GM19239 (cell line): ENCODE results near the gene NEURL4.
"Not testable (repeated sequence)": the region's sequence is repeated elsewhere in the genome, so short reads cannot be mapped to it uniquely, and the experiment has no call there.

ENCODE experiments used
- DNase-seq: peaks from one replicate; pipeline ENCODE4 v3.0.0; 2011; ENCODE audit warnings: low spot score; ENCODE audit not compliant: insufficient read length
- FAIRE-seq: peaks from 2 replicates; lab custom pipeline; 2011; peaks lifted over from hg19 to GRCh38; lab: Jason Lieb, UNC

Gene NEURL4

GRCh38 chr17:7348478-7349242 lies 19.5 kb upstream of the NEURL4 start:
- DNase-seq = no peak
- no peak for FAIRE-seq

DNA sequence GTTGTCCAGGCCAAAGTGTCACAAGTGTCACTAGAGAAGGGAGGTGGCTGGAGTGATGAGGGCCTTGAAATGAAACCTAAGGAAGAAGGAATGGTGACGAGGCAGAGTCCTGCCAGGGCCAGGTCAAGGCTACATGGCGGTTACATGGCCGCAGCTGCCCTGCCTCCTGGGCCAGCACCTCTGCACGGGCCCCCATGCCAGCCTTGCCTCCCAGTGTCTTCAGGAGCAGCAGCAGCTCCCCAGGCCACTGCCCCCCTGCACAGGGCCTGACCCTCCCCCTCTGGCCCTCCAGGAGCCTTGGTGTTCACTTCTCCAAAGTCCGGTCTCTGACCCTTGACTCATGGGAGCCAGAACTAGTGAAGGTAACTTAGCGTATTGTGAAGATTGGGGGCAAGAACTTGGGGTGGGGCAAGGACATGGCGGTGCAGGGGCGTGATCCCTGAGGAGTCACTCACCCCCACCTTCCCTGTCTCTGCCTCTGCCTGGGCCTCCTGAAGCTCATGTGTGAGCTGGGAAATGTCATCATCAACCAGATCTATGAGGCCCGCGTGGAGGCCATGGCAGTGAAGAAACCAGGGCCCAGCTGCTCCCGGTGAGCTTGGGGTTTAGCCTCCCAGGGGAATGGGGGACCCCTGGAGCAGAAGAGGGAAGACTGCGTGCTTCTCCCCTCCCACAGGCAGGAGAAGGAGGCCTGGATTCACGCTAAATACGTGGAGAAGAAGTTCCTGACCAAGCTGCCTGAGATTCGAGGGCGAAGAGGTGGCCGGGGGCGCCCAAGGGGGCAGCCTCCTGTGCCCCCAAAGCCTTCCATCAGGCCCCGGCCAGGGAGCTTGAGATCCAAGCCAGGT lies 18.7 kb upstream of the NEURL4 start:
- no peak for FAIRE-seq
- no peak for DNase-seq

- FAIRE-seq (no peak), DNase-seq (no peak)
Observed at GRCh38 chr17:7346761-7347614, 17.9 kb upstream of the NEURL4 start.

DNA sequence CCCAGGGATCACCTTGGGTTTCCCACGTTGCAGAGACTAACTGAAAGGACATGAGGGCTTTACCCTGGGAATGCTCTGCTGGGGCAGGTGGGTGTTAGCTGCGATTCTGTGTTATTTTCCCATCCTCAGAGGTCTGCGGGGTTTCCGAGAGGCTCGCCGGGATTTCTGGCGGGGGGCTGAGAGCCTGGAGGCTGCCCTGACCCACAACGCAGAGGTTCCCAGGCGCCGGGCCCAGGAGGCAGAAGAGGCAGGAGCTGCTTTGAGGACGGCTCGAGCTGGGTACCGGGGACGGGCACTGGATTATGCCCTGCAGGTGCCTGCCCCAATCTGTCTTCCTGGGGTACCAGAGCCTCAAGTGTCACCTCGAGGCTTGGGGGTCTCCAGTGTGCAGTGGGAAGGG lies 14.1 kb upstream of the NEURL4 start:
- FAIRE-seq (no peak), DNase-seq (no peak)

GRCh38 chr17:7341842-7342241 lies 12.7 kb upstream of the NEURL4 start:
- DNase-seq (no peak), FAIRE-seq (no peak)

DNA sequence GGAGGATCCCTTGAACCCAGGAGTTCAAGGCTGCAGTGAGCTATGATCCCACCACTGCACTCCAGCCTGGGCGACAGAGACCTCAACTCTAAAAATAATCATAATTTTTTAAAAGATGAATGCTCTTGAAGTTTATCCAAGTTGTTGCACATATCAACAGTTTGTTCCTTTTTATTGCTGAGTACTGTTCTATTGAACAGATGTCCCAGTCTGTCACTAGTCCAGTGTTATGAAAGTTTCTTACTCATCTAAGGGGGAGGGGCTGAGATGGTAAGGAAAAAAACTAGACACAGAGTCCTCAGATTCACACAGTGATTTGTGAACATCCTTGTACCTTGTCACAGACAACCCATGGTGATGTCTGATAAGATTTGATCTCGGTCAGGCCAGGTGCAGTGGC lies 11.0 kb upstream of the NEURL4 start:
- FAIRE-seq = no peak
- no peak for DNase-seq

DNA sequence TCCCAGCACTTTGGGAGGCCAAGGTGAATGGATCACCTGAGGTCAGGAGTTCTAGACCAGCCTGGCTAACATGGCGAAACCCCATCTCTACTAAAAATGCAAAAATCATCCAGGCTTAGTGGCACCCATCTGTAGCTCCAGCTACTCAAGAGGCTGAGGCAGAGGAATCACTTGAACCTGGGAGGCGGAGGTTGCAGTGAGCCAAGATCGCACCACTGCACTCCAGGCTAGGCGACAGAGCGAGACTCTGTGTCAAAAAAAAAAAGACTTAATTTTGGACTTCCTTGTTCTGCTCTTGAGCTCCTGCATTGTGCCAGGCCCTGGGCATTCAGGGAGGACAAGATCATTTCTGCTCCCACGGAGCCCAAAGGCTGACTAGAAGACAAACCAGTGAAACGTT lies 8.5 kb upstream of the NEURL4 start:
- FAIRE-seq, DNase-seq: not testable (repeated sequence)

DNA sequence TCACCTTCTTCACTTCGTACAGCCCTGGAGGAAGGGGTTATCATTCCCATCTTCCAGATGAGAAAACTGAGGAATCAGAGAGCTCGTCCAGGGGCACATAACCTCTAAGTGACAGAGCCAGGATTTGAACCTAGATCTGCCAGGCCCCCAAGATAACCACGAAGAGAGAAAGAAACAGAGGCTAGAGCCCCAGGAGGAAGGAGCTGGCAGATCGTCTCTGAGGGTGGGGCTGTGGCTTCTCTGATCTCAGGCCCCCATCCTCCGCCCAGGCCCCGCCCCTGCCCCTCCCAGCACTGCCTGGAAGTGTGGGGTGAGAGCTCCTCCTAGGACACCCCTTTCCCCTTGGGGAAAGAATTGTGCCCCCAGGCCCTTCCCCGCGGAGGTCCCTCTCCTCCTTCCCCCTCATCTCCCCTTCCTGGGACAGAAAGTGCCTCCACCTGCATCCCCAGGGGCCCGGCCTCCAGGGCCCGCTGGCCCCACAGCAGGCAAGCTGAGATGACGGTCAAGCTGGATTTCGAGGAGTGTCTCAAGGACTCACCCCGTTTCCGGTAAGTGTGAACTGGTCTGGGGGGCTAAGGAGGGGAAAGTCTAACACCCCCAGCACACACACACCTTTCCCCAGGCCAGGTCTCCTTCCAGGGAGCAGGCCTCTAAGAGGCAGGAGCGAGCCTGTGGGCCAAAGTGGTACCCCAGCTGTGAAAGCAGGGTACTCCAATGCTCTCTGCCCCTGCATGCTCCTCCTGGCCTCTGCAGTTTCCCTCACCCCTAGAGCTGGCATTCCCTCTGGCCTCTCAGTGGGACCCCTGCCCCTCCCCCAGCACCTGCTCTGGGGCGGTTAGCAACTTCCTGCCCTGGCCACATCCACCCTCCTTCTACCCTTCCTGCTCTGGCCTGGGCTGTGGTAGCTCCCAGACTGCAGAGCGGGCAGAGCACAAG lies 7.4 kb upstream of the NEURL4 start, which contains the start of gene ACAP1:
ACAP1 (plus strand) TSS at position 290 of the 936 bp plus-strand sequence; CDS start at position 496, 206 bp downstream.
- DNase-seq = peak; percentile 65
- peak; percentile 97 for FAIRE-seq

- not testable (repeated sequence) for FAIRE-seq, DNase-seq
Observed at GRCh38 chr17:7335765-7336164, 6.6 kb upstream of the NEURL4 start.

GRCh38 chr17:7334938-7335538 lies 5.9 kb upstream of the NEURL4 start:
- FAIRE-seq (no peak), DNase-seq (no peak)

DNA sequence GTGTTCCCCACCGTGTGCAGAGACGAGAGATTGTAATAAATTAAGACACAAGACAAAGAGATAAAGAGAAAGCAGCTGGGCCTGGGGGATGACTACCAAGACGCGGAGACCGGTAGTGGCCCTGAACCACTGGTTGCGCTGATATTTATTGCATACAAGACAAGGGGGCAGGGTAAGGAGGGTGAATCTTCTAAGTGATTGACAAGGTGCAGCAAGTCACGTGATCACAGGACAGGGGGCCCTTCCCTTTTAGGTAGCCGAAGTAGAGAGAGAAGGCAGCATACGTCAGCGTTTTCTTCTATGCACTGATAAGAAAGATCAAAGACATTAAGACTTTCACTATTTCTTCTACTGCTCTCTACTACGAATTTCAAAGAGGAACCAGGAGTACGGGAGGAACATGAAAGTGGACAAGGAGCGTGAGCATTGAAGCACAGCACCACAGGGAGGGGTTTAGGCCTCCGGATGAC lies 3.5 kb upstream of the NEURL4 start:
- DNase-seq = not testable (repeated sequence)
- FAIRE-seq = peak; percentile 66

DNA sequence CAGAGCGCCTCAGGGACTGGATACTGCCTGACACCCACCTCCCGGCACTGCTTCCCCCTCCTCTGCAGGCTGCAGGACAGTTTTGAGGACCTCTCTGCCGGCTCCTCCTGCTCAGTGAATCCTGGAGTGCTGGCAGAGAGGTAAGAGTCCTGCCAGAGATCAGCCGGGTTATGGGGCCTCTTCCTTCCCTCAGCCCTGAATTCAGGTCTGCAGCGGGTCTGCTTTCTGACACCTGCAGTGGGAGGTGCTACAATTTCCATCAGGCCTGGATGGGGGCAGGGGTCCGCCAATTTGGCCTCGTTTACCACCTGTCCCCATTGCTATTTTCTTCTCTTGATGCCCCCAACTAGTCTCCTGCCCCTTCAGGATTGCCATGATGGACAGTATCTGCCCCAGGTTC lies 3.0 kb upstream of the NEURL4 start:
- DNase-seq (no peak), FAIRE-seq (no peak)

DNA sequence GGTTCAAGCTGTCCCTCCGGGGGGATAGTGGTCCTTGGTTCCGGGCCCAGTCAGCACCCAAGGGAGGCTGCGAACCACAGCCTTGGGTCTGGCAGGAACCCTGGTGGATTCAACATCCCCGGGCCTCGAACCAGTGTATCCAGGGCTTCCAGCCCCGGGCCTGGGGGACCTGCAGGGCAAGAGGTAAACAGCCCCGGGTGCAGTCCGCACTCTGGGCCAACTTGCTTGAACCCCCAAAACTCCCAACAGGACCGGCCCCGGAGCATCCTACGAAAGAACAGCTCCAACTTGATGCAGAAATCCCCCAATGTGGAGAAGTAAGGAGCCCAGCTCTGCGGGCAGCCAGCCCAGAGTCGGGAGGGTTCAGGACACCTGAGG lies 1.5 kb upstream of the NEURL4 start:
- no peak for FAIRE-seq

GRCh38 chr17:7329997-7330637 lies 982 bp upstream of the NEURL4 start:
- FAIRE-seq = no peak
- DNase-seq = peak; percentile 61

More for the DNA sequence above, 1.5 kb upstream of the NEURL4 start:
- no peak for DNase-seq

DNA sequence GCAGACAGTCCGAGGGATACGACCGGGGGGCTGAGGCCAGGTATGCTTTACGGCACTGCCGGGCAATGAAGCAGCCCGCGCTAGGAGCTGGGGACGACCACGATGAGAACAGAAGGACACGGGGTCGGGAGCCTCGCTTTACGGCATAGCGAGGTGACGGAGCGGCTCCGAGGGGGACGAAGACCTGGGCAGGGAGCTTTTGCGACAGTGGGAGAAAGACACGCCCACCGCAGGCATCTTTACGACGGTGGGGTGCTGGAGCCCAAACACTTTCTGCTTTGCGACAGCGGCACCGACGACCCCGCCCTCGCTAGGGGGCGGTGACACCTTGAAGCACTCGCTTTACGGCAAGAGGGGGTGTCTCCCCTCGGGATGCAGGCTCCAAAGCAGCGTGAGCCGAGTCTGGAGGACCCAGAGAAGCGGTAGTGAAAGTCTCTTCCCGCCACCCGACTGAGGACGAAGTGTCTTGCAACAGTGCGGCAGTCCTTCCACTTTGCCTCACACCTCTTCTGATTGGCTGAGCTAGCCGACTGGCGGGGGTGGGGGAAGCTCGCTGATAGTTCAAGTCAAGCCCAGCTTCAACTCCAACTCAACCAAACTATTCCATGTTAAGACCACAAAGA lies 350 bp upstream of the NEURL4 start:
- peak; percentile 98 for FAIRE-seq

GRCh38 chr17:7328009-7328408 lies 1.1 kb downstream of the NEURL4 start:
- DNase-seq (no peak), FAIRE-seq (no peak)

More for the DNA sequence above, 350 bp upstream of the NEURL4 start:
- peak; percentile 96 for DNase-seq

DNA sequence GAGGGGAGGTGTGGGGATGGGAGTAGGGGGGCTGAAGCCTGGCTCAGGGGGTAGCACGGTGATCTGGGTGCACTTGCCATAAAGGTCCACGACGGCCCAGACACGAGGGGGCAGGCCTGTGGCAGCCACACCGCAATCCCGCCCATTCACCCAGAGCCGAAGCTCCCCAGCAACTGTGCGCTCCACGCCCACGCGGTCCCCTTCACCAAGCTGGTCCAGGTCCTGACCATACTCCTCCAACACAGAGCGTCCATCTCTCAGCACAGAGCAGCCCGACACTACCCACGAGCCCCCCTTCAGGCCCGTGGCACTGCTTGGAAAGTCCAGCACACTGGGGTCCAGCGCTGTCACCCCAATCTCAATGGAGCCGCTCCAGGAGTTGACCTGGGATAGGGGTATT lies 1.6 kb downstream of the NEURL4 start:
- DNase-seq = no peak
- no peak for FAIRE-seq

GRCh38 chr17:7327056-7327455 lies 2.1 kb downstream of the NEURL4 start:
- no peak for FAIRE-seq

More at GRCh38 chr17:7327056-7327455, 2.1 kb downstream of the NEURL4 start:
- DNase-seq = no peak
